Activated T-cell treated with anti-CD3 and anti-CD28 coated beads for 4 hours (primary cell): ENCODE measurements around the gene FBXW8.

ENCODE experiments used
- DNase-seq: peaks from one replicate; pipeline ENCODE4 v3.0.0-alpha.2; 2020

FBXW8 gene

GRCh38 chr12:116910645-116911451 lies at the start of gene FBXW8:
FBXW8 (plus strand) TSS chr12:116910950; CDS start chr12:116911038, 88 bp downstream.
- DNase-seq = peak; percentile 35

GRCh38 chr12:116861320-116861719 lies 49.4 kb upstream of the FBXW8 start:
- no peak for DNase-seq

GRCh38 chr12:116862167-116862566 lies 48.6 kb upstream of the FBXW8 start:
- DNase-seq = no peak

- no peak for DNase-seq
Measured at GRCh38 chr12:116863275-116863767, 47.4 kb upstream of the FBXW8 start.

GRCh38 chr12:116864371-116865160 lies 46.2 kb upstream of the FBXW8 start:
- no peak for DNase-seq

GRCh38 chr12:116867523-116867922 lies 43.2 kb upstream of the FBXW8 start:
- DNase-seq = no peak

GRCh38 chr12:116870306-116870705 lies 40.4 kb upstream of the FBXW8 start:
- no peak for DNase-seq

- no peak for DNase-seq
Measured at GRCh38 chr12:116874324-116874995, 36.3 kb upstream of the FBXW8 start.

- no peak for DNase-seq
Measured at GRCh38 chr12:116876151-116876869, 34.4 kb upstream of the FBXW8 start.

- no peak for DNase-seq
Measured at GRCh38 chr12:116878567-116879508, 31.9 kb upstream of the FBXW8 start.

GRCh38 chr12:116879509-116880212 lies 31.1 kb upstream of the FBXW8 start:
- DNase-seq = no peak

- no peak for DNase-seq
Measured at GRCh38 chr12:116880213-116880816, 30.4 kb upstream of the FBXW8 start.

GRCh38 chr12:116880817-116881324 lies 29.9 kb upstream of the FBXW8 start:
- DNase-seq = no peak

GRCh38 chr12:116881325-116881876 lies 29.3 kb upstream of the FBXW8 start, which contains the start of gene HRK:
HRK (minus strand) TSS chr12:116881441; CDS start chr12:116881307, 134 bp downstream.
- no peak for DNase-seq

- DNase-seq = no peak
Measured at GRCh38 chr12:116881877-116882507, 28.8 kb upstream of the FBXW8 start.

GRCh38 chr12:116882742-116883141 lies 28.0 kb upstream of the FBXW8 start:
- DNase-seq = no peak

GRCh38 chr12:116884871-116885270 lies 25.9 kb upstream of the FBXW8 start:
- DNase-seq = no peak

- no peak for DNase-seq
Measured at GRCh38 chr12:116885491-116885890, 25.3 kb upstream of the FBXW8 start.

- DNase-seq = no peak
Measured at GRCh38 chr12:116887244-116887643, 23.5 kb upstream of the FBXW8 start.
